Activated T-helper 2 cell treated with anti-CD3 and anti-CD28 coated beads, Interferon-gamma antibody, Interleukin-2, Interleukin-4, amounts not matched to agents 10 μg/mL and 5 μg/mL and 100 μg/mL, durations not matched to agents 14 hours and 24 hours and 36 hours (primary cell): ENCODE results near the gene DDX56. TPM values are rescaled to one million over a fixed set of nuclear protein-coding genes. Genes with fewer than 3 reads are reported as not detected.

Experiments
- DNase-seq: peaks from one replicate; pipeline ENCODE4 v3.0.0; 2021; ENCODE audit warnings: low spot score
- H3K27ac Mint-ChIP-seq: one replicate; pipeline ENCODE4 v1.8.0; 2021; ENCODE audit warnings: mixed read lengths
- H3K27me3 Mint-ChIP-seq: one replicate; pipeline ENCODE4 v1.8.0; 2021; ENCODE audit warnings: low read depth, mixed read lengths
- H3K36me3 Mint-ChIP-seq: one replicate; pipeline ENCODE4 v1.8.0; 2021; ENCODE audit warnings: low read depth, mixed read lengths
- H3K4me1 Mint-ChIP-seq: one replicate; pipeline ENCODE4 v1.8.0; 2021; ENCODE audit warnings: low read depth, mixed read lengths
- H3K4me3 Mint-ChIP-seq: one replicate; pipeline ENCODE4 v1.8.0; 2021; ENCODE audit warnings: low read depth, mild to moderate bottlenecking, moderate library complexity, mixed read lengths
- H3K9me3 Mint-ChIP-seq: one replicate; pipeline ENCODE4 v1.8.0; 2021; ENCODE audit warnings: mixed read lengths
- intact Hi-C: fragments of 100-400 bp; cut with micrococcal nuclease; formaldehyde crosslinking; loops from one replicate; pipeline ENCODE4 v1.15.1; 2023
- total RNA-seq: library from RNA; stranded (reverse); gene quantifications from 2 replicates; pipeline ENCODE4 v1.2.3, GENCODE V29; 2022

The DDX56 gene
- total RNA-seq, 1 donor from 2014 or later = 131 TPM

GRCh38 chr7:44583146-44583865, 9.6 kb upstream of the DDX56 start:
- Mint-ChIP-seq H3K4me3 (peak overlapping the region; percentile 88), H3K4me1 (peaks cover 31% of the 10 kb centered on the region), H3K27ac (peak overlapping the region; percentile 93), H3K36me3 (peaks cover 26% of the 10 kb centered on the region), H3K27me3 (peaks cover 2% of the 10 kb centered on the region), H3K9me3 (no peaks in the 10 kb centered on the region)
- DNase-seq = no peak
- intact Hi-C loops = loop anchor here (2.0 to 10.0 kb wide), 3 partner anchors 55 to 529 kb away; partner anchors contain the start of gene TBRG4

- Mint-ChIP-seq H3K9me3 (no peaks in the 10 kb centered on the region), H3K36me3 (peaks cover 29% of the 10 kb centered on the region), H3K27ac (peak within 1 kb of the TSS; percentile 93), H3K4me3 (peak within 1 kb of the TSS; percentile 88), H3K4me1 (peaks cover 23% of the 10 kb centered on the region), H3K27me3 (peaks cover 2% of the 10 kb centered on the region)
- peak; percentile 100 for DNase-seq
- intact Hi-C loops = loop anchor here (1.0 to 10.0 kb wide), 9 partner anchors 24 to 530 kb away; partner anchors contain the start of genes H2AZ2, OGDH, PPIA and TBRG4
Measured at GRCh38 chr7:44581879-44582603, 8.3 kb upstream of the DDX56 start, which contains the start of gene TMED4. TSS of gene TMED4 (minus strand) at chr7:44582231. CDS start at chr7:44582206, 25 bp downstream.

GRCh38 chr7:44580945-44581878, 7.5 kb upstream of the DDX56 start:
- peaks cover 23% of the 10 kb centered on the region for H3K4me1 Mint-ChIP-seq
- peaks cover 2% of the 10 kb centered on the region for H3K27me3 Mint-ChIP-seq
- intact Hi-C loops = loop anchor here (1.0 to 10.0 kb wide), 3 partner anchors 323 to 531 kb away; partner anchors contain the start of gene TBRG4
- DNase-seq = peak; percentile 46
- peaks cover 31% of the 10 kb centered on the region for H3K36me3 Mint-ChIP-seq
- H3K4me3 Mint-ChIP-seq = peak overlapping the region; percentile 88
- no peaks in the 10 kb centered on the region for H3K9me3 Mint-ChIP-seq
- peak overlapping the region; percentile 93 for H3K27ac Mint-ChIP-seq

GRCh38 chr7:44576228-44576627, 2.5 kb upstream of the DDX56 start:
- H3K4me3 Mint-ChIP-seq = peak overlapping the region; percentile 28
- H3K27ac Mint-ChIP-seq = no peak overlapping the region
- no peaks in the 10 kb centered on the region for H3K9me3 Mint-ChIP-seq
- H3K36me3 Mint-ChIP-seq = peaks cover 73% of the 10 kb centered on the region
- no peak for DNase-seq
- H3K4me1 Mint-ChIP-seq = peaks cover 40% of the 10 kb centered on the region
- H3K27me3 Mint-ChIP-seq = no peaks in the 10 kb centered on the region
- intact Hi-C loops = no loop called here

GRCh38 chr7:44575054-44575453, 1.3 kb upstream of the DDX56 start:
- Mint-ChIP-seq H3K4me3 (peak overlapping the region; percentile 90), H3K27ac (peak overlapping the region; percentile 78), H3K4me1 (peaks cover 35% of the 10 kb centered on the region), H3K36me3 (peaks cover 76% of the 10 kb centered on the region), H3K9me3 (no peaks in the 10 kb centered on the region), H3K27me3 (no peaks in the 10 kb centered on the region)
- DNase-seq = no peak
- intact Hi-C loops = no loop called here

- H3K27me3 Mint-ChIP-seq = no peaks in the 10 kb centered on the region
- H3K4me3 Mint-ChIP-seq = peak overlapping the region; percentile 90
- peaks cover 76% of the 10 kb centered on the region for H3K36me3 Mint-ChIP-seq
- intact Hi-C loops = no loop called here
- peak overlapping the region; percentile 85 for H3K27ac Mint-ChIP-seq
- peaks cover 29% of the 10 kb centered on the region for H3K4me1 Mint-ChIP-seq
- DNase-seq = no peak
- no peaks in the 10 kb centered on the region for H3K9me3 Mint-ChIP-seq
Measured at GRCh38 chr7:44574287-44574872, 672 bp upstream of the DDX56 start.

- H3K4me1 Mint-ChIP-seq = peaks cover 27% of the 10 kb centered on the region
- no peaks in the 10 kb centered on the region for H3K9me3 Mint-ChIP-seq
- no peak for DNase-seq
- peak overlapping the region; percentile 85 for H3K27ac Mint-ChIP-seq
- H3K36me3 Mint-ChIP-seq = peaks cover 78% of the 10 kb centered on the region
- peak overlapping the region; percentile 90 for H3K4me3 Mint-ChIP-seq
- no peaks in the 10 kb centered on the region for H3K27me3 Mint-ChIP-seq
- intact Hi-C loops = no loop called here
Measured at GRCh38 chr7:44572771-44573170, 937 bp downstream of the DDX56 start.

GRCh38 chr7:44569959-44570358, 3.7 kb downstream of the DDX56 start:
- Mint-ChIP-seq H3K9me3 (no peaks in the 10 kb centered on the region), H3K27me3 (no peaks in the 10 kb centered on the region), H3K4me3 (no peak overlapping the region), H3K36me3 (peaks cover 90% of the 10 kb centered on the region), H3K4me1 (peaks cover 27% of the 10 kb centered on the region), H3K27ac (no peak overlapping the region)
- intact Hi-C loops = no loop called here
- DNase-seq = no peak

- no peak overlapping the region for H3K4me3 Mint-ChIP-seq
- H3K27me3 Mint-ChIP-seq = no peaks in the 10 kb centered on the region
- intact Hi-C loops = no loop called here
- no peak overlapping the region for H3K27ac Mint-ChIP-seq
- DNase-seq = no peak
- no peaks in the 10 kb centered on the region for H3K9me3 Mint-ChIP-seq
- H3K36me3 Mint-ChIP-seq = peaks cover 92% of the 10 kb centered on the region
- H3K4me1 Mint-ChIP-seq = peaks cover 18% of the 10 kb centered on the region
Measured at GRCh38 chr7:44568771-44569560, 4.7 kb downstream of the DDX56 start.

GRCh38 chr7:44567884-44568283, 5.8 kb downstream of the DDX56 start:
- Mint-ChIP-seq H3K36me3 (peaks cover 87% of the 10 kb centered on the region), H3K4me1 (peaks cover 15% of the 10 kb centered on the region), H3K4me3 (no peak overlapping the region), H3K27ac (no peak overlapping the region), H3K9me3 (no peaks in the 10 kb centered on the region), H3K27me3 (no peaks in the 10 kb centered on the region)
- DNase-seq = no peak
- intact Hi-C loops = no loop called here

GRCh38 chr7:44566680-44567079, 7.0 kb downstream of the DDX56 start:
- no peak overlapping the region for H3K27ac Mint-ChIP-seq
- no peak for DNase-seq
- intact Hi-C loops = no loop called here
- H3K9me3 Mint-ChIP-seq = no peaks in the 10 kb centered on the region
- H3K4me3 Mint-ChIP-seq = no peak overlapping the region
- H3K36me3 Mint-ChIP-seq = peaks cover 75% of the 10 kb centered on the region
- H3K27me3 Mint-ChIP-seq = no peaks in the 10 kb centered on the region
- H3K4me1 Mint-ChIP-seq = peaks cover 8% of the 10 kb centered on the region
